M059J (cell line): ENCODE measurements around the gene MINAR2. TPM values are rescaled to one million over a fixed set of nuclear protein-coding genes. Genes with fewer than 3 reads are reported as not detected.

Experiments
- DNase-seq: peaks from one replicate; pipeline ENCODE4 v3.0.0-alpha.2; 2012; ENCODE audit warnings: low read depth
- total RNA-seq: library from RNA; depleted of rRNA; stranded (reverse); fragments of >200 nt; shearing (Covaris generic); gene quantifications from 2 replicates; pipeline ENCODE4 v1.2.3, GENCODE V29; 2014; rRNA removed

The MINAR2 gene
- total RNA-seq, 1 experiment from 2014 or later = not detected

- peak; percentile 51 for DNase-seq
Measured at GRCh38 chr5:129771058-129771838, 23.4 kb downstream of the MINAR2 start.

DNA sequence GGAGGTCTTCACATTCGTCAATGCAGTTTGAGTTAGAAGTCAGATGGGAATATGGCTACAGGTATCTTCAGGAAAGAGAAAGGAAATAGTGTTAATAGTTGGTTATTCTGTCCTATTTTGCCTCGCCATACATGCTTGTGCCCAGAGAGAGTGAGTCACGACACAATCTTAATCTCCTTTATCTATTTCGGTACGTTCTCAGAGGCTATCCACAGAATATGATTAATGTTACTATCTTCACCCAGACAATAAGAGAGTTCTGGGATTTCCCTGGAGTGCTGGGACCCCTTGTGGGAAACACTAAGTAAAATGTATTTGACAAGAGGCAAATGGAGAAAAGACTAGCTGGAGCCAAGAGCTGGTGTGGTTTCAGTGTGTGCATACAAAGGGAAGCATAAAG, 25.5 kb downstream of the MINAR2 start:
- DNase-seq = no peak

DNA sequence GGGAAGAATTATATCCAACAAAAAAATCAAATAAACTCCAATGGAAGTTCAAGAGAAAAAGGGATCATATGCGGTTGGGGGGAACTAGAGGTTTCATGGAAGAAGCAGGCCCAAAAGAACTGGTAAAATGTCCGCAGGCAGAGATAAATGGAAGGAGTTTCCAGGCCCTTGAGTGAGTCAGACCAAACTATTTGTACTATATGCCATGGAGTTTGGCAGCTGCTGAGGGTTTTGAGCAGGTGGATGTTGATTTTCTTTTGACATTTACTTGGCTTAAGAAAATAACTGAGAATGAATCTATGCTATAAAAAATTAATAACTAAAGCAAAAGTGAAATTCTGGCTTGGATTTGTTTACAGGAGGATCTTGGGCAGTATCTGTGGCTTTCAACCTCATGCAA, 33.7 kb downstream of the MINAR2 start:
- no peak for DNase-seq

GRCh38 chr5:129803403-129803802, 55.5 kb downstream of the MINAR2 start:
- DNase-seq = no peak

GRCh38 chr5:129804705-129805104, 56.8 kb downstream of the MINAR2 start:
- DNase-seq = no peak

- no peak for DNase-seq
Measured at GRCh38 chr5:129807162-129807814, 59.4 kb downstream of the MINAR2 start.

Other genes starting within 250 kb of the MINAR2 start
- gene CHSY3, start 156.4 kb downstream of the MINAR2 start, total RNA-seq = 0.02 TPM in 1 of 2 replicates, not detected in the other